Mucosa of rectum (tissue), 2 donors: ENCODE data around the gene TNRC6C.

Source experiments
- H3K27ac ChIP-seq, 2 donors: one replicate each; pipeline ENCODE4 v1.7.0; 2013; ENCODE audit warnings: inconsistent platforms in 2 of 2, low read depth in 2 of 2, low read length in 2 of 2
- H3K27me3 ChIP-seq, 2 donors: one replicate each; pipeline ENCODE4 v1.7.0; 2013; ENCODE audit warnings: low read length in 2 of 2; ENCODE audit not compliant: control insufficient read depth in 2 of 2, insufficient read depth in 2 of 2
- H3K36me3 ChIP-seq, 2 donors: one replicate each; pipeline ENCODE4 v1.7.0; 2013; ENCODE audit warnings: low read length in 2 of 2; ENCODE audit not compliant: control insufficient read depth in 2 of 2, insufficient read depth in 2 of 2
- H3K4me1 ChIP-seq, 2 donors: one replicate each; pipeline ENCODE4 v1.7.0; 2013; ENCODE audit warnings: low read length in 2 of 2, mild to moderate bottlenecking in 1 of 2; ENCODE audit not compliant: control insufficient read depth in 2 of 2, insufficient read depth in 2 of 2
- H3K4me3 ChIP-seq, 2 donors: one replicate each; pipeline ENCODE4 v1.7.0; 2013; ENCODE audit warnings: low read length in 2 of 2
- H3K9ac ChIP-seq, 2 donors: one replicate each; pipeline ENCODE4 v1.7.0; 2013; ENCODE audit warnings: low read length in 2 of 2, low read depth in 1 of 2, mild to moderate bottlenecking in 1 of 2
- H3K9me3 ChIP-seq, 2 donors: one replicate each; pipeline ENCODE4 v1.7.0; 2013; ENCODE audit warnings: low read length in 2 of 2; ENCODE audit not compliant: control insufficient read depth in 2 of 2
- donor health status: healthy.
- donor health status: Normal muscosa, but diverticular disease.

TNRC6C gene

GRCh38 chr17:78151514-78152008 lies 193.1 kb downstream of the TNRC6C start:
- Histone ChIP-seq H3K36me3 (no peaks in the 10 kb centered on the region), H3K27ac (peak overlapping the region; percentile 77 to 80), H3K9me3 (no peaks in the 10 kb centered on the region), H3K4me3 (no peak overlapping the region), H3K27me3 (no peaks in the 10 kb centered on the region), H3K9ac (peak overlapping the region in 1 of 2 donors; percentile 31), H3K4me1 (peaks cover 42 to 43% of the 10 kb centered on the region in 2 donors)

- Histone ChIP-seq H3K27me3 (no peaks in the 10 kb centered on the region), H3K27ac (peak overlapping the region; percentile 19 to 65), H3K9me3 (no peaks in the 10 kb centered on the region), H3K9ac (peak overlapping the region in 1 of 2 donors; percentile 33), H3K4me1 (peaks cover 23% of the 10 kb centered on the region in 2 donors), H3K4me3 (peak overlapping the region in 1 of 2 donors; percentile 2), H3K36me3 (no peaks in the 10 kb centered on the region)
Measured at GRCh38 chr17:78154903-78155811, 196.7 kb downstream of the TNRC6C start.
